ENCODE data around the gene VRK3.

- TF ChIP-seq CTCF (IDR thresholded peaks at IDR 0.05; ENCODE audit: low read depth, low read length, missing input control) (no peak), RAD21 (IDR thresholded peaks at IDR 0.05) (no peak)
Observed at GRCh38 chr19:49985871-49986270, 39.3 kb downstream of the VRK3 start.

All from liver (tissue), 3 donors.